ENCODE results near the gene LTBP1. TPM values are rescaled to one million over a fixed set of nuclear protein-coding genes. Genes with fewer than 3 reads are reported as not detected.

Gene LTBP1
- total and polyA plus RNA-seq, 2 experiments from 2014 or later: 157 to 211 TPM

- H3K4me1 ChIP-seq (ENCODE audit: insufficient read depth): peaks cover 3% of the 10 kb centered on the region
- no peak for TF ChIP-seq EZH2 (IDR thresholded peaks at IDR 0.05; ENCODE audit: insufficient read depth, poor library complexity, severe bottlenecking)
- no peak for TF ChIP-seq EZH2phosphoT487 (IDR thresholded peaks at IDR 0.05; ENCODE audit: insufficient read depth, low read depth)
- no peak overlapping the region for H3K4me2 ChIP-seq (ENCODE audit: unreplicated experiment)
- no peaks in the 10 kb centered on the region for H3K27me3 ChIP-seq (replicated peaks; ENCODE audit: insufficient read depth)
- H3K79me2 ChIP-seq (ENCODE audit: insufficient read depth): no peaks in the 10 kb centered on the region
- WGBS, 2 experiments (ENCODE audit: low coverage in 1 of 2, low lambda C conversion rate in 2 of 2, missing lambda C conversion rate in 2 of 2): 30 to 31% methylated on average over 2 of the region's 2 CpGs
- no peaks in the 10 kb centered on the region for H3K9me3 ChIP-seq (ENCODE audit: low read depth)
- no peak overlapping the region for H3K4me3 ChIP-seq
- no peak overlapping the region for H3K27ac ChIP-seq
- no peaks in the 10 kb centered on the region for H3F3A ChIP-seq (ENCODE audit: insufficient read depth)
- no peak overlapping the region for H2AFZ ChIP-seq
- no peak for DNase-seq
- in situ Hi-C loops (cut with MboI): no loop called here
- H3K9me2 ChIP-seq (ENCODE audit: insufficient read depth): no peaks in the 10 kb centered on the region
- no peak overlapping the region for H3K9ac ChIP-seq
- H3K36me3 ChIP-seq (ENCODE audit: low read depth): no peaks in the 10 kb centered on the region
- no peaks in the 10 kb centered on the region for H4K20me1 ChIP-seq (ENCODE audit: insufficient read depth)
These were observed 459.9 kb downstream of the LTBP1 start for GRCh38 chr2:33406622-33407021.

- no peak overlapping the region for H3K4me3 ChIP-seq
- no peak overlapping the region for H3K9ac ChIP-seq
- no peak overlapping the region for H3K4me2 ChIP-seq (ENCODE audit: unreplicated experiment)
- no peak overlapping the region for H2AFZ ChIP-seq
- no peaks in the 10 kb centered on the region for H3K27me3 ChIP-seq (replicated peaks; ENCODE audit: insufficient read depth)
- no peaks in the 10 kb centered on the region for H3K79me2 ChIP-seq (ENCODE audit: insufficient read depth)
- no peaks in the 10 kb centered on the region for H4K20me1 ChIP-seq (ENCODE audit: insufficient read depth)
- DNase-seq: no peak
- peaks cover 12% of the 10 kb centered on the region for H3K4me1 ChIP-seq (ENCODE audit: insufficient read depth)
- in situ Hi-C loops (cut with MboI): no loop called here
- TF ChIP-seq EZH2 (IDR thresholded peaks at IDR 0.05; ENCODE audit: insufficient read depth, poor library complexity, severe bottlenecking): no peak
- TF ChIP-seq EZH2phosphoT487 (IDR thresholded peaks at IDR 0.05; ENCODE audit: insufficient read depth, low read depth): no peak
- no peaks in the 10 kb centered on the region for H3F3A ChIP-seq (ENCODE audit: insufficient read depth)
- no peak overlapping the region for H3K27ac ChIP-seq
- H3K36me3 ChIP-seq (ENCODE audit: low read depth): no peaks in the 10 kb centered on the region
- 77 to 84% methylated on average over 2 of the region's 2 CpGs for WGBS, 2 experiments (ENCODE audit: low coverage in 1 of 2, low lambda C conversion rate in 2 of 2, missing lambda C conversion rate in 2 of 2)
- H3K9me3 ChIP-seq (ENCODE audit: low read depth): no peaks in the 10 kb centered on the region
- H3K9me2 ChIP-seq (ENCODE audit: insufficient read depth): no peaks in the 10 kb centered on the region
These were observed 461.4 kb downstream of the LTBP1 start for GRCh38 chr2:33408109-33408508.

DNA sequence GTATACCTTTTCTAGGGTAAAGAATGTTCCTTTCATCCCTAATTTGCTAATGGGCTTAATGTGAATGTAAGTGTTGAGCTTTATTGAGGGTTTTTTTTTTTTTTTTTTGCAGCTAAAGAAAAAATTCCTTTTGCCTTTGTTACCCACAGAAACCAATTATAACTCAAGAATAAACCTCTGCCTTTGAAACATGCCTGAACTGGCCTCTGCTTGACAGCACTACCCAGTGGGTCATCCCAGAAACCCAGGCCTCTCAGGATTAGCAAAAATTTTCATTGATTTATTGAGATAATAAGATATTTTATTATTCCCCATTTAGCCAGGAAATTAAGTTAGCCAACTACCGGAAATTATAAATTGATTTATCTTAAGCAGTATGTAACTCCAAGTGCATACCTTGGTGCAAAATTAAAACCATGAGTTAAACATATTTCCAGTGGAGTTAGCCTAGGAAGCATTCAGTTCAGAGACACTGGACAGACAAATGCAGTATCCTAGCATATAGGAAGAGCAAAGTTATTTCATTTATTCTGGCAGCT, 462.7 kb downstream of the LTBP1 start:
- WGBS, 2 experiments (ENCODE audit: low coverage in 1 of 2, low lambda C conversion rate in 2 of 2, missing lambda C conversion rate in 2 of 2): 95 to 96% methylated on average over 1 of the region's 1 CpG
- no peak for DNase-seq
- peaks cover 15% of the 10 kb centered on the region for H3K4me1 ChIP-seq (ENCODE audit: insufficient read depth)
- no peaks in the 10 kb centered on the region for H3K27me3 ChIP-seq (replicated peaks; ENCODE audit: insufficient read depth)
- no peak overlapping the region for H3K4me2 ChIP-seq (ENCODE audit: unreplicated experiment)
- no peaks in the 10 kb centered on the region for H4K20me1 ChIP-seq (ENCODE audit: insufficient read depth)
- H2AFZ ChIP-seq: no peak overlapping the region
- no peaks in the 10 kb centered on the region for H3K9me3 ChIP-seq (ENCODE audit: low read depth)
- TF ChIP-seq EZH2 (IDR thresholded peaks at IDR 0.05; ENCODE audit: insufficient read depth, poor library complexity, severe bottlenecking): no peak
- no peaks in the 10 kb centered on the region for H3F3A ChIP-seq (ENCODE audit: insufficient read depth)
- no peak overlapping the region for H3K4me3 ChIP-seq
- H3K36me3 ChIP-seq (ENCODE audit: low read depth): no peaks in the 10 kb centered on the region
- no peak overlapping the region for H3K9ac ChIP-seq
- no peak overlapping the region for H3K27ac ChIP-seq
- no peaks in the 10 kb centered on the region for H3K9me2 ChIP-seq (ENCODE audit: insufficient read depth)
- no peaks in the 10 kb centered on the region for H3K79me2 ChIP-seq (ENCODE audit: insufficient read depth)
- in situ Hi-C loops (cut with MboI): no loop called here

GRCh38 chr2:33411765-33412164, 465.0 kb downstream of the LTBP1 start:
- 55 to 62% methylated on average over 3 of the region's 3 CpGs for WGBS, 2 experiments (ENCODE audit: low coverage in 1 of 2, low lambda C conversion rate in 2 of 2, missing lambda C conversion rate in 2 of 2)
- Histone ChIP-seq H3K79me2 (ENCODE audit: insufficient read depth) (no peaks in the 10 kb centered on the region), H3K36me3 (ENCODE audit: low read depth) (no peaks in the 10 kb centered on the region), H3K9me3 (ENCODE audit: low read depth) (no peaks in the 10 kb centered on the region), H2AFZ (no peak overlapping the region), H3F3A (ENCODE audit: insufficient read depth) (no peaks in the 10 kb centered on the region), H3K9ac (no peak overlapping the region), H3K4me1 (ENCODE audit: insufficient read depth) (peaks cover 15% of the 10 kb centered on the region), H4K20me1 (ENCODE audit: insufficient read depth) (no peaks in the 10 kb centered on the region), H3K27me3 (replicated peaks; ENCODE audit: insufficient read depth) (no peaks in the 10 kb centered on the region), H3K27ac (no peak overlapping the region), H3K4me2 (ENCODE audit: unreplicated experiment) (no peak overlapping the region), H3K4me3 (no peak overlapping the region), H3K9me2 (ENCODE audit: insufficient read depth) (no peaks in the 10 kb centered on the region)
- in situ Hi-C loops (cut with MboI): no loop called here
- DNase-seq: peak; percentile 32
- TF ChIP-seq EZH2phosphoT487 (IDR thresholded peaks at IDR 0.05; ENCODE audit: insufficient read depth, low read depth): no peak
- no peak for TF ChIP-seq EZH2 (IDR thresholded peaks at IDR 0.05; ENCODE audit: insufficient read depth, poor library complexity, severe bottlenecking)

GRCh38 chr2:33412920-33413319, 466.2 kb downstream of the LTBP1 start:
- WGBS, 2 experiments (ENCODE audit: low coverage in 1 of 2, low lambda C conversion rate in 2 of 2, missing lambda C conversion rate in 2 of 2): 18 to 43% methylated on average over 1 of the region's 1 CpG
- no peaks in the 10 kb centered on the region for H3K79me2 ChIP-seq (ENCODE audit: insufficient read depth)
- H3K27ac ChIP-seq: no peak overlapping the region
- in situ Hi-C loops (cut with MboI): no loop called here
- no peak overlapping the region for H3K9ac ChIP-seq
- no peak overlapping the region for H2AFZ ChIP-seq
- no peak overlapping the region for H3K4me3 ChIP-seq
- H3K9me3 ChIP-seq (ENCODE audit: low read depth): no peaks in the 10 kb centered on the region
- H3K9me2 ChIP-seq (ENCODE audit: insufficient read depth): no peaks in the 10 kb centered on the region
- no peaks in the 10 kb centered on the region for H3K27me3 ChIP-seq (replicated peaks; ENCODE audit: insufficient read depth)
- H3K4me1 ChIP-seq (ENCODE audit: insufficient read depth): peaks cover 20% of the 10 kb centered on the region
- H4K20me1 ChIP-seq (ENCODE audit: insufficient read depth): no peaks in the 10 kb centered on the region
- no peak for TF ChIP-seq EZH2phosphoT487 (IDR thresholded peaks at IDR 0.05; ENCODE audit: insufficient read depth, low read depth)
- no peak for TF ChIP-seq EZH2 (IDR thresholded peaks at IDR 0.05; ENCODE audit: insufficient read depth, poor library complexity, severe bottlenecking)
- peak; percentile 71 for DNase-seq
- H3K4me2 ChIP-seq (ENCODE audit: unreplicated experiment): no peak overlapping the region
- H3K36me3 ChIP-seq (ENCODE audit: low read depth): no peaks in the 10 kb centered on the region
- H3F3A ChIP-seq (ENCODE audit: insufficient read depth): peaks cover 6% of the 10 kb centered on the region; the same call in 1 of the 2 replicates
